ENCODE data around the gene STARD10.

Gene STARD10

DNA sequence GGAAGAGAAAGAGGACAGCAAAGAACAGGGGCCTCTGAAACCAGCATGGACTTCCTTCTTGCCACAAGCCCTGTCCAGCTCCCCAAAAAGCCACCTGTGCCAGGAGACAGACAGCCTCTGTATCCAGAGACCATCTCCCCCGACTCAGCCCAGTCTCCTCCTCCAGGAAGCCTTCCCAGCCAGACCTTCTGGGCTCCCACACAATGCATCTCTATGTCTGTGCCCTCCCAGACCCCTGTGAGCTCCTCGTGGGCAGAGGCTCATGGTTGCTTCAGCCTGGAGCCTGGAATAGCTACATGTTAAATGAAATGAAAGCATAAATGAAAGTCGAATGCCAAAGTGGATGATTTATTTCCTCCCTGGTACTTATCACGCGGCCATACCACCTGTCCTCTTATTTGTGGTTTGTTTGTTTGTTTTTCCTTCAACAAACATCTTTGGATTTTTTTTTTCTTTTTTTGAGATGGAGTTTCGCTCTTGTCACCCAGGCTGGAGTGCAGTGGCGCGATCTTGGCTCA is 34.3 kb downstream of the STARD10 start:
- Histone ChIP-seq H3F3A (ENCODE audit: insufficient read depth, low read length) (no peaks in the 10 kb centered on the region), H3K4me3 (ENCODE audit: low read depth, low read length, poor library complexity, severe bottlenecking) (no peak overlapping the region), H3K9ac (ENCODE audit: low read length) (no peak overlapping the region), H4K20me1 (ENCODE audit: insufficient read depth, low read length) (no peaks in the 10 kb centered on the region), H3K79me2 (ENCODE audit: insufficient read depth, low read length) (no peaks in the 10 kb centered on the region), H3K27ac (ENCODE audit: low read depth, low read length, poor library complexity, severe bottlenecking) (no peak overlapping the region), H3K9me2 (ENCODE audit: low read depth, low read length) (no peaks in the 10 kb centered on the region), H3K9me3 (ENCODE audit: low read length) (no peaks in the 10 kb centered on the region), H3K27me3 (ENCODE audit: insufficient read depth, low read length) (peaks cover 4% of the 10 kb centered on the region), H3K4me2 (ENCODE audit: low read length) (no peak overlapping the region), H3K36me3 (ENCODE audit: insufficient read depth, low read length) (no peaks in the 10 kb centered on the region), H3K4me1 (ENCODE audit: insufficient read depth, low read length, severe bottlenecking) (no peaks in the 10 kb centered on the region), H2AFZ (ENCODE audit: low read length) (no peak overlapping the region)
- TF ChIP-seq EZH2 (IDR thresholded peaks at IDR 0.05; ENCODE audit: borderline replicate concordance, low read length), result no peak
- TF ChIP-seq, protein P1, sequence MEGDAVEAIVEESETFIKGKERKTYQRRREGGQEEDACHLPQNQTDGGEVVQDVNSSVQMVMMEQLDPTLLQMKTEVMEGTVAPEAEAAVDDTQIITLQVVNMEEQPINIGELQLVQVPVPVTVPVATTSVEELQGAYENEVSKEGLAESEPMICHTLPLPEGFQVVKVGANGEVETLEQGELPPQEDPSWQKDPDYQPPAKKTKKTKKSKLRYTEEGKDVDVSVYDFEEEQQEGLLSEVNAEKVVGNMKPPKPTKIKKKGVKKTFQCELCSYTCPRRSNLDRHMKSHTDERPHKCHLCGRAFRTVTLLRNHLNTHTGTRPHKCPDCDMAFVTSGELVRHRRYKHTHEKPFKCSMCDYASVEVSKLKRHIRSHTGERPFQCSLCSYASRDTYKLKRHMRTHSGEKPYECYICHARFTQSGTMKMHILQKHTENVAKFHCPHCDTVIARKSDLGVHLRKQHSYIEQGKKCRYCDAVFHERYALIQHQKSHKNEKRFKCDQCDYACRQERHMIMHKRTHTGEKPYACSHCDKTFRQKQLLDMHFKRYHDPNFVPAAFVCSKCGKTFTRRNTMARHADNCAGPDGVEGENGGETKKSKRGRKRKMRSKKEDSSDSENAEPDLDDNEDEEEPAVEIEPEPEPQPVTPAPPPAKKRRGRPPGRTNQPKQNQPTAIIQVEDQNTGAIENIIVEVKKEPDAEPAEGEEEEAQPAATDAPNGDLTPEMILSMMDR (IDR thresholded peaks at IDR 0.05; ENCODE audit: low read length), result no peak

DNA sequence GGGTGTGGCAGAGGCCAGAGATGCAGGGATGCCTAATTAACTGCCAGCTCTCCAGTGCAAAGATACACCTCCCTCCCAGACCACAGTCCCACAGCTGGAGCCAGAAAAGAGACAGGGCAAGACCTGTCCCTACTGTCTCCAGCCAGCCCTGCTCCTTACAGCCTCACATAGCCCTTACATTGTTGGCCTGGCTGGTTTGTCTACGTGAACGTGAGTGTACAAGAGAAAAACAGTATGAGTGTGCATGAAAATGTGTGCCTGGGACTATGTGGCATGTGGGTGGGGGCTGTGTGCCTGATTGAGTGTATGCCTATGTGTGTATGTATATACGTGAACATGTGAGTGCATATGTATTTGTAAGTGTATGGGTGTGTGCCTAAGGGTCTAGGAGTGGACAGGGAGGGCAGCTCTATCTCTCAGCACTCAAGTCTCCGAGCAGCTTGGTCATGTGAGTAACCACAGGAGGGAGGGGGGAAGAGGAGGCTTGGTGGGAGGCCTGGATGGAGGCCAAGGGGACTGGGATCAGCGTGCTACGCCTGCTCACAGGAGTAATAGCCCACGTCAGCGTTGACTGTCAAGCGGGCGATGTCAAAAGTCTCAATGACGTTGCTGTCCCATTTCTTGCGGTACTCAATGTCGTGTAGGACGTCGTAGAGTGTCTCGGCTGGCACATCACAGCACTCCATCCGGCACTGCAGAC is 35.0 kb downstream of the STARD10 start:
- Histone ChIP-seq H3K36me3 (ENCODE audit: insufficient read depth, low read length) (no peaks in the 10 kb centered on the region), H3F3A (ENCODE audit: insufficient read depth, low read length) (no peaks in the 10 kb centered on the region), H3K27ac (ENCODE audit: low read depth, low read length, poor library complexity, severe bottlenecking) (no peak overlapping the region), H3K4me3 (ENCODE audit: low read depth, low read length, poor library complexity, severe bottlenecking) (no peak overlapping the region), H2AFZ (ENCODE audit: low read length) (no peak overlapping the region), H3K9me3 (ENCODE audit: low read length) (no peaks in the 10 kb centered on the region), H3K79me2 (ENCODE audit: insufficient read depth, low read length) (no peaks in the 10 kb centered on the region), H3K27me3 (ENCODE audit: insufficient read depth, low read length) (peaks cover 4% of the 10 kb centered on the region), H3K9me2 (ENCODE audit: low read depth, low read length) (no peaks in the 10 kb centered on the region), H3K9ac (ENCODE audit: low read length) (no peak overlapping the region), H3K4me2 (ENCODE audit: low read length) (no peak overlapping the region), H3K4me1 (ENCODE audit: insufficient read depth, low read length, severe bottlenecking) (no peaks in the 10 kb centered on the region), H4K20me1 (ENCODE audit: insufficient read depth, low read length) (no peaks in the 10 kb centered on the region)
- TF ChIP-seq, protein P1 (IDR thresholded peaks at IDR 0.05; ENCODE audit: low read length), result no peak
- no peak for TF ChIP-seq EZH2 (IDR thresholded peaks at IDR 0.05; ENCODE audit: borderline replicate concordance, low read length)

DNA sequence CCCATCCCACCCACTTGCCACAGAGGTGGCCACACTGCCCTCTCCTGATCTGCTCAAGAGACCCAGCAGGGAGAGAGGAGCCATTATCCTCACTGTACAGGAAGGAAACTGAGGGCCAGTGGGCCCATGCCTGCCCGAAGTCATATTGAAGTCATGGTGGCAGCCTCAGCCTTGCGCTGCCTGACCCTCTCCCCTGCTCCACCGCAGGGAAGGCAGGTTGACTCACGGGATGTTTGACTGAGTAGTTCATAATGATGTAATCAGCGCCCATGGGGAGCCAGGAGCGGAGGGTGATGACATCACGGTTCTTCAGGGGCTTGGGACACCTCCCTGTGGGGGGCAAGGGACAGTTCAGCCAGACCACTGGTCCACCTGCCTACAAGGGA is 35.5 kb downstream of the STARD10 start:
- Histone ChIP-seq H3K9ac (ENCODE audit: low read length) (no peak overlapping the region), H2AFZ (ENCODE audit: low read length) (no peak overlapping the region)

More for the DNA sequence above, 35.5 kb downstream of the STARD10 start:
- Histone ChIP-seq H4K20me1 (ENCODE audit: insufficient read depth, low read length) (no peaks in the 10 kb centered on the region), H3K4me2 (ENCODE audit: low read length) (no peak overlapping the region), H3K27me3 (ENCODE audit: insufficient read depth, low read length) (peaks cover 4% of the 10 kb centered on the region), H3K4me3 (ENCODE audit: low read depth, low read length, poor library complexity, severe bottlenecking) (no peak overlapping the region), H3K9me3 (ENCODE audit: low read length) (no peaks in the 10 kb centered on the region), H3F3A (ENCODE audit: insufficient read depth, low read length) (no peaks in the 10 kb centered on the region), H3K36me3 (ENCODE audit: insufficient read depth, low read length) (no peaks in the 10 kb centered on the region), H3K9me2 (ENCODE audit: low read depth, low read length) (no peaks in the 10 kb centered on the region), H3K4me1 (ENCODE audit: insufficient read depth, low read length, severe bottlenecking) (no peaks in the 10 kb centered on the region), H3K27ac (ENCODE audit: low read depth, low read length, poor library complexity, severe bottlenecking) (no peak overlapping the region), H3K79me2 (ENCODE audit: insufficient read depth, low read length) (no peaks in the 10 kb centered on the region)
- TF ChIP-seq EZH2 (IDR thresholded peaks at IDR 0.05; ENCODE audit: borderline replicate concordance, low read length), result no peak
- TF ChIP-seq, protein P1 (IDR thresholded peaks at IDR 0.05; ENCODE audit: low read length), result no peak
